Measurements from ENCODE around the gene ZNF518B.
A peak's percentile ranks its signal among the peaks of the same experiment; 100 is the strongest.

The ZNF518B gene

GRCh38 chr4:10457255-10457801 lies at the start of gene ZNF518B:
Gene ZNF518B (minus strand): TSS chr4:10457426. CDS start chr4:10446328, 11,098 bp downstream.
- peak in 1 of 2 experiments; percentile 17 for DNase-seq

- DNase-seq = no peak
These were observed 48.9 kb upstream of the ZNF518B start for GRCh38 chr4:10506077-10506476.

DNA sequence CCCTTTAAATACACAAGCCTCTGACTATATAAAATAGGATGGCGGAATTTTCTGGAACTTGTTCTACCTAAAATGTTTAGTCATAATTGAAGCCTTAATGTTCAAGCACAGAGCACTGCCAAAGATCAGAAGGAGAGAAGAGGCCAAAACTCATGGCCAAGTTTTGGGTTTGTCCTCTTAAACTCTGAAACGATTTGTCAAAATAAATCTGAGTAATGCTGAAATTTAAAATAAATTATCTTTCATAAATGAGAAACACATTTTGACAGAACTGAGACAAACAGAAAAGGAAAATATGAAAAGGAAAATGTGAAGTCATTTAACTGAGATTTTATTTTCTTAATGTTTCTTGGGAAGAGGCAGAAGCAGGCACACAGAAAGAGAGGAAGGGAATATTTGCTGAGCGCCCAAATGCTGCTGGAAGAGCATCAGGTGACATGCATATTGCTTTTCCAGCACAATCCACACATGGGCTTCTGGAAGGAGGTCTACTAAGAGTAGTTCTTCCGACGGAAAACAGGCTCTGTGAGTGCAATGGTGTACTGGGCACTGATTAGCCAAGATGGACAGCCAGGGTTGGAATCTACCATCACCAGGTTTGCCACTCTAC lies 47.4 kb upstream of the ZNF518B start:
- no peak for DNase-seq

- no peak for DNase-seq
These were observed 45.5 kb upstream of the ZNF518B start for GRCh38 chr4:10502717-10503116.

GRCh38 chr4:10500776-10501175 lies 43.5 kb upstream of the ZNF518B start:
- no peak for DNase-seq

- no peak for DNase-seq
These were observed 39.0 kb upstream of the ZNF518B start for GRCh38 chr4:10496200-10496599.

DNA sequence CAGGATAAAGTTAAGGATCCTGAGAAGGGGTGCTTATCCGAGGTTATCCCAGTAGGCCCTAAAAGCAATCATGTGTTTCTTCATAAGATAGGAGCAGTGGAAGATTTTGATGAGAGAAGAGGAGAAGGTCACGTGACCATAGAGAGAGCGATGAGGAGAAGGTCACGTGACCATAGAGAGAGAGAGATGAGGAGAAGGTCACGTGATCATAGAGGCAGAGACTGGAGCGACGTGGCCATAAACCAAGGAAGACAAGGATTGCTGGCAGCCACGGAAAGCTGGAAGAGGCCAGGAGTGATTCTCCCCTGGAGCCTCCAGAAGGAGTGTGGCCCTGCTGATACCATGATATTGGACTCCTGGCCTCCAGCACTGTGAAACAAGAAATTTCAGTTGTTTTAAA lies 38.4 kb upstream of the ZNF518B start:
- no peak for DNase-seq

DNA sequence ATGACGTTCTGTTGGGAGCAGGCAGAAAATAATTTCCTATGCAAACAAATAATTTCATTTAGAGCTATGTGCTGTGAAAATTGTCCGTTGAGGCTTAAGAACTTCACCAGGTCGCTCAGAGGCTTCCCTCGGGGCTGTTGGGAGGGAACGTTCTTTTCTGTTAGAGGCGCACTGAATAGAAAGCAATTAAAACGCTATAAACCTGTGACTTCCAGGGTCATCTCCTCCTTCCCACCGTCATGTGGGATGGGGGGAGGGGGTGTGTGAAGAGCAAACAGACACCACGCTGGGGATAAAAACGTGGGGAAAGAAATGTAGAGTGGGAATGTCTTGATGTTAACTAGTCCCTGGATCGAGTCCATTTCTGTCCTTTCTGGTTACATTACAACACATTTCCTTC lies 35.2 kb upstream of the ZNF518B start:
- DNase-seq = no peak

DNA sequence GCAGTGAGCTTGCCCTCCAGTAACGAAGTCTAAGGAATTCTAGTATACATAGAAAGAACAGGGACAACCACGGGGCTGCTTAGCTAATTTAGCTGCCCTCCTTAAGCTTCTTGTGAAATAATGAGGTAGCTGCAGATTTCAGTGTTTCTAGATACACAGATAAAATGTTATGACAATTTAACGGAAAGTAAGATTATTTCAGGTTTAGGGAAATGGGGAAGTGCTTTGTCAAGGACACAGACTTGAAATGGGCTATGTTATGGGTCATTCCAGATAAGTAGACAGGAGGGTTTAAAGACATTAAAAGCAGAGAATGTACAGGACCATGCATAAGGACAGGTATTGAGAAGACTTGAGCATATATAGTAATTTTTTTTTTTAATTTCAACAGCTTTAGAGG lies 34.2 kb upstream of the ZNF518B start:
- no peak for DNase-seq

GRCh38 chr4:10490996-10491395 lies 33.8 kb upstream of the ZNF518B start:
- no peak for DNase-seq

- no peak for DNase-seq
These were observed 25.7 kb upstream of the ZNF518B start for GRCh38 chr4:10482913-10483312.

DNA sequence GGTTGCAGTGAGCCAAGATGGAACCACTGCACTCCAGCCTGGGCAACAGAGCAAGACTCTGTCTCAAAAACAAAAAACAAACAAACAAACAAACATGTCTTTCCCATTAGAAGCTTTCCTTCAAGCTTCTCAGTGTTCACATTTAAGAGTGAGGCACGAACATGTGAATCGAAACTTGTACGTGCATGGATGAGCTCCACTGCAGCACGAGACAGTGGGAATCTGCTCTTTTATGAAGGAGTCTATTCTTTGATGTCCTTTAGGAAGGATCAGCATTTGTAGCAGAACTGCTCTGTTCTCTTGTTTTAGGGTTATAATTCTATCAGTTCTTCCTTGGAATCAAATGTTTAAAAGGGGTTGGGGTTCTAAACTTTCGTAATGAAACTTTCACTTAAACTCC lies 23.4 kb upstream of the ZNF518B start:
- DNase-seq = no peak

- DNase-seq = no peak
These were observed 21.4 kb upstream of the ZNF518B start for GRCh38 chr4:10478621-10479020.

- no peak for DNase-seq
These were observed 13.3 kb upstream of the ZNF518B start for GRCh38 chr4:10470505-10470904.

DNA sequence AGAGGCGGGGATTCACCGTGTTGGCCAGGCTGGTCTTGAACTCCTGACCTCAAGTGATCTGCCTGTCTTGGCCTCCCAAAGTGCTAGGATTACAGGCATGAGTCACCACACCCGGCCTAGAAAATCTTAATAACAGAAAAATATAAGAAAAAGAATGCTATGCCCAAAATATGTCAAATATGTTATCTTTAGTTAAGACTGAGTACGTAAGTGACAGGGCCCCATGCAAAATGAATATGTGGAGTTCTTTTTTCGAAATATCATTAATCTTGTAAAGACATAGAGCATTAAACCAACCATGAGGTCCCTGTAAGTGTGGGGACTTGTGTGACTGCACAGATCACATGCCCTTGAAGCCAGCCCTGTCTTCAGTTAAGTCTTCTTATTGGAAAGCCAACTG lies 8.9 kb upstream of the ZNF518B start:
- DNase-seq = no peak

DNA sequence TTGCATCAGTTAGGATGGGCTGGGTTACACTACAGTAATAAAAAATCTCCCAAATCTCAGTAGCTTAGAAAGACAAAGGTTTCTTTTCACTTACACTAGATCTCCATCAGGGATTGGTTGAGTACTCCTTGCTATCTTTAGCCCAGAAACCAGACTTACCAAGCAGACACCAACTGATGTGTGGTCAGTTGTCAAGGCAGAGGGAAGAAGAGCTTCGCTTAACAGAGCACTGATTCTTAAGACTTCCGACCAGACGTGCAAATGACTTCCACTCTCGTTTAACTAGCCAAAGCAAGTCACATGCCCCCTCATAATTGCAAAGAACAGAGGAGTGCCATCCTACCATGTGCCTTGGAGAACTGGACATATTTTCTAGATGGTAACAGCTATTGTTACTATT lies 5.7 kb upstream of the ZNF518B start:
- DNase-seq = no peak

- DNase-seq = no peak
These were observed 4.7 kb upstream of the ZNF518B start for GRCh38 chr4:10461850-10462400.

- no peak for DNase-seq
These were observed 4.0 kb upstream of the ZNF518B start for GRCh38 chr4:10461091-10461849.

DNA sequence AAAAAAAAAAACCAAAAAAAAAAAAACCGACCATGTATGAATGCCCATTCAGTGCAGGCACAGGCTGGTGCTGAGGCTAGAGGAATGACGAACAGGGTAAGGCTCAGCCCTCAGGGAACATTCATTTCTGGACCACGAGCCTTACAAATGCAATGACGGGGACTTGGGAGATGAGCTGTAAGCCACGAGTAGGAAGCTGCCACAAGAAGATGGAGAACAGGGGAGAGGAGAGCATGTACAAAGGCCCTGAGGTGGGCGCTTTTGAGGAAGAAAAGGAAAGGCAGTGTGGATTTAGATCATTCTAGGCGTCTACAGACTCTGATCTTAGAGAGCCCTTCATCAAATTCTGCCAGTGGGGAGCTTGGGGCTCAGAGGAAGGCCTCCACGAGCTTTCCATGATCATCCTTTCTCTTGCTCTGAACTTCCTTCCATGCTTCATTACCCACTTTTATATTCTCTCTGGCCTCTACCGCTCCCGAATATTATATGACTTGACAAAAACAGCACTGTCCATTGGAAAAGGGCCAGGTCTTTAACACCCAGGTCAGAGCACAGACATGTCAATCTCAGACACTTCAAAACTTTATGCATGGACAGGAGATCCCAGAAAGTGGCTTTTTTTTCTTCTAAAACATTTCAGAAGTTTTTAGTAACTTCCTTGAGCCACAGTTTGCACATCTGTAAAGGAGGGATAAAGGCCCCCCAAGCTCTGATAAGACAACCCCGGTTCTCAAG lies 3.3 kb upstream of the ZNF518B start:
- DNase-seq = no peak

DNA sequence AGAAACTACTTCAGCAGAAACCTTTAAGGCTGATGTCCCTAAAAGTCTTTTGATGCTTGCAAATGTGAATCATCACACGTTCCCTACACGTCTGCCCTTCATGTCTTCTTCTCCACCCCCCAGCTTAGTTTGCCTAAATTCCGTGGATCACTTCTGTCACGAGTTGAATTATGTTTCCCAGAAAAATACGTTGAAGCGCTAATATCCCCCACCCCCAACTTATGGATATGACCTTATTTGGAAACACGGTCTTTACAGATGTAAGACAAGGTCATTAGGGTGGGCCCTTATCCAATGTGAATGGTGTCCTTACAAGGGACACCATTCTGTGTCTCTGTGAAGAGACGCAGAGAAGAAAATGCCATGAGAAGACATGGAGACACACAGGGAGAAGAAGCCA lies 2.1 kb upstream of the ZNF518B start:
- no peak for DNase-seq

DNA sequence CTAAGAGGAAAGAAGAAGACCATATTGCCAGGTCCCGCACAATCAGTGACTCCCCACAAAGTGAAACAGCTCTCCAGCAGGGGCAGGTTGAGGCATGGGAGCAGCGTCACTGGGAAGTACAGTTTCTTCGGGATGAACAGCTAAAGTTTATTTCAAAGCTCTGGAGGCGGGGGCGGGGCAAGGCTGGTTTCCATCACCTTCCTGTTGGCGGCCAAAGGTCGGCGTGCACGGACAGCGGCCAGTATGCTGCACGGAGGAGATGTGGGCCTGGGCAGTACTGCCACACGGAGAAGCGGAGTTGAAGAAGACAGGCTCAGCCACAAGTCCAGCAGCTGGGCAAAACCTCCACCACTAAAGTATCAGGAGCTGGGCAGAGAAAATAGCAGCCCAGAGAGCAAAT lies 951 bp upstream of the ZNF518B start:
- no peak for DNase-seq

DNA sequence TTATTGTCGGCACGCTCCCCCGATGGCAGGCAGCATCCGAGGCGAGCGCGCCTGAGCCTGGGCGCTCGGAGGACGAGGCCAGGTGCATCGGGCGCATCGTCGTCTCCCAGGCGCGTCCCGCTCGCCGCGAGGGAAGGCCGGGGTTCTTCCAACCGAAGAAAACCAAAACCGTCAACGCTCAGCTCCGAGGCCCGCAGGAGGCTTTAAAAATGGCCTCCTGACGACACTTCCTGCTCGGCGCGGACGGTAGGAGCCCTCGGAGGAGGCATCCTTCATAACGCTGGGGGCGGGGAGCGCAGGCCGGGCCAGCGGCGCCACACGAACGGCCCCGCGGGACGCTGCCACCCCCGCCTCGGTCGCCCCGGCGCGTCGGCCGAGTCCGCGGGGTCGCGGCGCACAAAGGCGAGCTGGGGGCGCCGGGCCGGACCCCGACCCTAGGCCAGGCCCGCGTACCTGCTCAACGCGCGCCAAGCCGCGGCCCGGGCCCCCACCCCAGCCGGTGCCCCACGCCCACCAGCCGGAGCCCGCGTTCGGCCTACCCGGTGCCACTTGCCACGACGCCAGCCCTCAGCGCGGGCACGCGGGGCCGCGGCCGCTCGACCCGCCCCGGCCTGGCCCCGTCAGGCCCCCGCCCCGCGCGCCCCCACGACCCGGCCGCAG lies 501 bp downstream of the ZNF518B start:
- DNase-seq = peak in 1 of 2 experiments; percentile 25

DNA sequence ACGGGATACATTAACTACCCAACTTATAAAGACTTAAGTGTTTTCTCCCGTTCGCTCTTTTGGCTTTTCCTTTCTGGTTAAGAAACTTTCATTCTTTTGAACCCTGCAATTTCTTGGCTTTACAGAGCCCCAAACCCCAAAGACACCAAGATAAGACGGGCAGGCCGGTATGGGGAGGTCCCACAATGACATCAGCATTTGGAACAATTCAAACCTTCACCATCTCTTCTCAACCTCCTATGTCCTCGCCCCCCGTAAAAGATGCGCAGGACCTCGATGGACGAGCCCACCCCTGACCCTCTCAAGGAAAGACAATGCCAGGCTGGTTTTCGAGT lies 999 bp downstream of the ZNF518B start:
- DNase-seq = no peak

All from SW 1271 (cell line).